Measurements from ENCODE around the gene MYL10.

DNA sequence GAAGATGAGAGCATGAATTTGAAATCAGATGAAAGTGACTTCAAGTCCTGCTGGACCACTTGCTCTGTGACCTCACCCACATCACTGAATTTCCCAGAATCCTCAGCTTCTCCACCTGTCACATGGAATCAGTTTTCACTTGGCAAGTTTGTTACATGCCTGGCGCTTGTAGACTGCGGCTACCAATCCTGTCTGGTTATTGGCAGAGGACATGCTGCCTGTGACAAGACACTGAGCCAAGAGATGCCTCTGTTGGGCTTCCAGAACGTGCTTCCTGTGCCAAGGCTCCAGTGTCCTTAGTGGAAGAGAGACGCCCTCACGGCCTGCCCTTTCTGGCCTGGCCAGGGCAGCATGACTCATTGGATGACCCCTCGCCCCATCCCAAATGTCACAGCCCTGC is 4.4 kb upstream of the MYL10 start:
- TF ChIP-seq, protein P1, sequence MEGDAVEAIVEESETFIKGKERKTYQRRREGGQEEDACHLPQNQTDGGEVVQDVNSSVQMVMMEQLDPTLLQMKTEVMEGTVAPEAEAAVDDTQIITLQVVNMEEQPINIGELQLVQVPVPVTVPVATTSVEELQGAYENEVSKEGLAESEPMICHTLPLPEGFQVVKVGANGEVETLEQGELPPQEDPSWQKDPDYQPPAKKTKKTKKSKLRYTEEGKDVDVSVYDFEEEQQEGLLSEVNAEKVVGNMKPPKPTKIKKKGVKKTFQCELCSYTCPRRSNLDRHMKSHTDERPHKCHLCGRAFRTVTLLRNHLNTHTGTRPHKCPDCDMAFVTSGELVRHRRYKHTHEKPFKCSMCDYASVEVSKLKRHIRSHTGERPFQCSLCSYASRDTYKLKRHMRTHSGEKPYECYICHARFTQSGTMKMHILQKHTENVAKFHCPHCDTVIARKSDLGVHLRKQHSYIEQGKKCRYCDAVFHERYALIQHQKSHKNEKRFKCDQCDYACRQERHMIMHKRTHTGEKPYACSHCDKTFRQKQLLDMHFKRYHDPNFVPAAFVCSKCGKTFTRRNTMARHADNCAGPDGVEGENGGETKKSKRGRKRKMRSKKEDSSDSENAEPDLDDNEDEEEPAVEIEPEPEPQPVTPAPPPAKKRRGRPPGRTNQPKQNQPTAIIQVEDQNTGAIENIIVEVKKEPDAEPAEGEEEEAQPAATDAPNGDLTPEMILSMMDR (IDR thresholded peaks at IDR 0.05): no peak
- no peak for TF ChIP-seq POLR2A (IDR thresholded peaks at IDR 0.05)
- TF ChIP-seq POLR2AphosphoS5 (IDR thresholded peaks at IDR 0.05; ENCODE audit: insufficient read depth in 1 of 2, low read depth in 1 of 2): no peak
